Measurements from ENCODE around the gene BET1L. TPM values are rescaled to one million over a fixed set of nuclear protein-coding genes. Genes with fewer than 3 reads are reported as not detected.

The BET1L gene
- polyA plus RNA-seq, 1 experiment, result 111 TPM

DNA sequence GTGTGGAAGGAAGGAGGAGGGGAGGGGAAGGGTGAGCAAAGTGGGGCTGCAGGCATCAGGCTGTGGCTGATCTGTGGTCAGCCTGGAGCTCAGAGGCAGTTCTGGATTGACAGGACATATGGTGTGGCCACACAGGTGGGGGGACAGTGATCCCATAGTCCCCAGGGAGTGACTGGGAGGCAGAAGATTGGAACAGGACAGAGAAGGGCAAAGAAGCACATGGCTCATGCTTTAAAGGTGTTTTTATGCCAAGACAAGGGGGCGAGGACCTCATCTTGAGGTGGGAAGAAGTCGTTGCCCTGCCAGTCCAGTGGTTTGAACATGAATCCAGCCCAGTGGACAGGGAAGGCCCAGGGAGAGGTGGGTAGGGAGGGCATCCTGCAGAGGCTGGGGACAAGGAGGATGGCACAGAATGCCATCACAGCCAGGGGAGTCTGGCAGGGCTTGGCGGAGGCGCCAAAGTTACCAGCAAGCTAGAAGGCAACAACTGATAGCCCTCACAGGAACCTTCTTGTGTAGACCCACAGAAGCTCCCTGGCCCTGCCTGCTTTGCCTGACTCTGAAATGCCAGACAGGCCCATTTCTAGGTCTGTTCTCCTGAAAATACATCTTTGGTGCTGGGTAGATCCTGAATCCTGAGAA lies 3.1 kb downstream of the BET1L start:
- H3K36me3 ChIP-seq (ENCODE audit: control insufficient read depth, insufficient read depth, low read length), result peaks cover 30% of the 10 kb centered on the region
- POLR2A ChIA-PET, result no interaction called here
- CTCF ChIA-PET, result interaction anchor here (1.2 to 1.4 kb wide), 3 partner anchors 46 to 158 kb away, joined by 3 to 4 read pairs (median 3); no protein-coding TSS in a partner anchor
- no peaks in the 10 kb centered on the region for H3K27me3 ChIP-seq (ENCODE audit: control insufficient read depth, insufficient read depth, low read length)
- TF ChIP-seq, protein P1, sequence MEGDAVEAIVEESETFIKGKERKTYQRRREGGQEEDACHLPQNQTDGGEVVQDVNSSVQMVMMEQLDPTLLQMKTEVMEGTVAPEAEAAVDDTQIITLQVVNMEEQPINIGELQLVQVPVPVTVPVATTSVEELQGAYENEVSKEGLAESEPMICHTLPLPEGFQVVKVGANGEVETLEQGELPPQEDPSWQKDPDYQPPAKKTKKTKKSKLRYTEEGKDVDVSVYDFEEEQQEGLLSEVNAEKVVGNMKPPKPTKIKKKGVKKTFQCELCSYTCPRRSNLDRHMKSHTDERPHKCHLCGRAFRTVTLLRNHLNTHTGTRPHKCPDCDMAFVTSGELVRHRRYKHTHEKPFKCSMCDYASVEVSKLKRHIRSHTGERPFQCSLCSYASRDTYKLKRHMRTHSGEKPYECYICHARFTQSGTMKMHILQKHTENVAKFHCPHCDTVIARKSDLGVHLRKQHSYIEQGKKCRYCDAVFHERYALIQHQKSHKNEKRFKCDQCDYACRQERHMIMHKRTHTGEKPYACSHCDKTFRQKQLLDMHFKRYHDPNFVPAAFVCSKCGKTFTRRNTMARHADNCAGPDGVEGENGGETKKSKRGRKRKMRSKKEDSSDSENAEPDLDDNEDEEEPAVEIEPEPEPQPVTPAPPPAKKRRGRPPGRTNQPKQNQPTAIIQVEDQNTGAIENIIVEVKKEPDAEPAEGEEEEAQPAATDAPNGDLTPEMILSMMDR (IDR thresholded peaks at IDR 0.05; ENCODE audit: insufficient read depth, low read depth, low read length), result no peak
- no peak overlapping the region for H3K4me3 ChIP-seq (ENCODE audit: low read depth, low read length)
- no peak for DNase-seq (ENCODE audit: low read depth)

DNA sequence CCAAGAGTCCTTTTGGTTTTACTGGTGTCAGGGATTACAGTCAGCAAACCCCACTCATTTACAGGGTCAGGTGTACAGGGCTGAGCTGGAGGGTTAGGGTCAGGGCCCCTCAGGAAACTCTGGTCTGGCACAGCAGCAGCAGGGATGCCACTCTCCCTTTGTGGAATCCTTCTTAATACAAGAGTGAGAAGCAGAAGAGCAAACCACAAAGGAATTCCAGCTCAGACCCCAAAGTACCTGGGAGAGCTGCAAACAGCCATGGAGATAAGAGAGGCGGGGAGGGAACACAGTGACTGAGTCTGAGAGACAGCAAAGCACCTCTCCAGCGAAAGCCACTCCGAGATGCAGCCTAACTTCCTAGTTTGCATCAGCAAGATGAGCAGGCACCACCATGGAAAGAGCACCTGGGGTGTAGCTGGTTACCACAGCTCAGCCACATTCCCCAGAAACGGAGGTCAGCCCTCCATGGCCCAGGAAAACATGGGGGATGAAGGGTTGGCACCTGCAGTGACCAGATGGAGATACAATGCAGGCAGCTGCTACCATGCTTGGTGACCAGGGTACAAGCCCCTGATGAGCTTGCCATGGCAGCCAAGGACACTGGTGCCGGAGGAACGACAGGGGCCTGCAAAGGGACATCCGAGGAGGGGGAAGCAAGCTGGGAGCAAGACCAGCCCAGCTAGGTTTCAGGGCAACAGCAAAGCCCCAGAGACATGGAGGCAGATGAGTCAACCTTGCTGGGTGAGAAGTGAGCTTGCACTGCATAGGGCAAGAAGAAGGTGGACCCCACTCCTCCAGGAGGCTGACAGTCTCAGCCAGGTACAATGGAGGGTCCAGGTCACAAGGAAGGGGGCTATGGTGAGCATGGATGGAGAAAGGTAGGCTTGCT lies 3.9 kb downstream of the BET1L start:
- CTCF ChIA-PET, result interaction anchor here (0.8 to 1.4 kb wide), 5 partner anchors 47 to 245 kb away, joined by 3 to 4 read pairs (median 3); no protein-coding TSS in a partner anchor
- no peaks in the 10 kb centered on the region for H3K27me3 ChIP-seq (ENCODE audit: control insufficient read depth, insufficient read depth, low read length)
- POLR2A ChIA-PET, result no interaction called here
- no peak overlapping the region for H3K4me3 ChIP-seq (ENCODE audit: low read depth, low read length)
- TF ChIP-seq, protein P1 (IDR thresholded peaks at IDR 0.05; ENCODE audit: insufficient read depth, low read depth, low read length), result no peak
- H3K36me3 ChIP-seq (ENCODE audit: control insufficient read depth, insufficient read depth, low read length), result peaks cover 30% of the 10 kb centered on the region
- DNase-seq (ENCODE audit: low read depth), result no peak

DNA sequence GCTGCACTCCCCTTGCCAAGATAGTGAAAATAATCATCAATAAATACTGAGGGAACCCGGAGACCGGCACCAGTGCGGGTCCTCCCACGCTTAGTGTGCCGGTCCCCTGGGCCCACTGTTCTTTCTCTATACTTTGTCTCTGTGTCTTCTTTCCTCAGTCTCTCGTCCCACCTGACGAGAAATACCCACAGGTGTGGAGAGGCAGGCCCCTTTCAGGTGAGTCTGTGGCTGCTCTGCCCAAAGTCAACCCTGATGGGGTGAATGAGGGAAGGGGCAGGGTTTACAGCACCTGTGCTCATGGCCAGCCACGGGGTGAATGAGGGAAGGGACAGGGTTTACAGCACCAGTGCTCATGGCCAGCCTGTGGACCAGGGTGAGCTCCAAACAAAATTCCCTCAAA lies 4.7 kb downstream of the BET1L start:
- DNase-seq (ENCODE audit: low read depth), result no peak
- CTCF ChIA-PET, result interaction anchor here (0.6 to 1.2 kb wide), 2 partner anchors 48 to 168 kb away, joined by 3 to 4 read pairs; no protein-coding TSS in a partner anchor
- POLR2A ChIA-PET, result no interaction called here
- no peak overlapping the region for H3K4me3 ChIP-seq (ENCODE audit: low read depth, low read length)
- TF ChIP-seq, protein P1 (IDR thresholded peaks at IDR 0.05; ENCODE audit: insufficient read depth, low read depth, low read length), result no peak
- peaks cover 30% of the 10 kb centered on the region for H3K36me3 ChIP-seq (ENCODE audit: control insufficient read depth, insufficient read depth, low read length)
- no peaks in the 10 kb centered on the region for H3K27me3 ChIP-seq (ENCODE audit: control insufficient read depth, insufficient read depth, low read length)

DNA sequence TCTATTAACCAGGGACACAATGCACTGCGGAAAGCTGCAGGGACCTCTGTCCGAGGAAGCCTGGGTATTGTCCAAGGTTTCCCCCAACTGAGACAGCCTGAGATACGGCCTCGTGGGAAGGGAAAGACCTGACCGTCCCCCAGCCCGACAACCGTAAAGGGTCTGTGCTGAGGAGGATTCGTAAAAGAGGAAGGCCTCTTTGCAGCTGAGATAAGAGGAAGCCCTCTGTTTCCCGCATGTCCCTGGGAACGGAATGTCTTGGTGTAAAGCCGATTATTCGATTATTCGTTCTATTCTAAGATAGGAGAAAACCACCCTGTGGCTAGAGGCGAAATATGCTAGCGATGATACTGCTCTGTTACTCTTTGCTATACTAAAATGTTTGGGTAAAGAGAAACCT lies 5.2 kb downstream of the BET1L start:
- TF ChIP-seq, protein P1 (IDR thresholded peaks at IDR 0.05; ENCODE audit: insufficient read depth, low read depth, low read length), result no peak
- ChIA-PET CTCF (no interaction called here), POLR2A (no interaction called here)

More for the DNA sequence above, 5.2 kb downstream of the BET1L start:
- no peak overlapping the region for H3K4me3 ChIP-seq (ENCODE audit: low read depth, low read length)
- no peak for DNase-seq (ENCODE audit: low read depth)
- H3K36me3 ChIP-seq (ENCODE audit: control insufficient read depth, insufficient read depth, low read length), result peaks cover 30% of the 10 kb centered on the region
- no peaks in the 10 kb centered on the region for H3K27me3 ChIP-seq (ENCODE audit: control insufficient read depth, insufficient read depth, low read length)
